ENCODE data around the gene PLPP4.

PLPP4 gene

DNA sequence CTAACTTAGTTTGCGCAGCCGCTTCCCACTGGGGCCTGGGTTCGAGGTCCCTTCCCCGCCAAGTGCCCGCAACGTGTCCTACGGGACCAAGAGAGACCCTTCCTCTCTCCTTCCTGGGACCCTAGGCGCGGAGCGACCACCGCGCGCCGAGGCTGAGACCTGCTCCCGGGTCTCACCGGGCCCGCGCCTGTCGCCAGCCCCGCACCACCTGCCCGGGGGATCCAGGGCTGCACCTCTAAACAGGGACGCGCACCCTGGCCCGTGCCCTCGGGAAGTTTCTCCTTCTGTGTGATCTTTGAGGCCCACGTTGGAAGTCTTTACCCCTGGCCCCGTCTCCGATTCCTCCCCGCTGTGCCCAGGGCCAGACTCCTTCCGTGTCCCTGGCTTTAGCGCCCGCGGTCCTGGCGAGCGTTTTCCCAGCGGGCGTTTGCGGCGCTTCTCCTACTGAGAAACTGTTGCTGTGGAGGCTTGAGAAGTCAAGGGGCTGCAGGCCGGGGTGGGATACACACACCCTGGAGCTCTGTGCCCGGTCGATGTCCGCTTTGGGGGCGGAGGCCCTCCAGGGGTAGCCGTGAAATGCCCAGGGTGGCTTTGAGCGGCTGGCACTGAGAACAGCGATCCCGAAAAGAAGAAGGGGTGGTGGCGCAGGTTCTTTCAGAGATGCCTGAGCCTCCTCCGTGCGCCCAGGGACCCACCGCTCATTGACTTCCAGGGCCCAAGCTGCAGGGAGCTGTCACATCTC lies 575 bp downstream of the PLPP4 start:
- DNase-seq = no peak

DNA sequence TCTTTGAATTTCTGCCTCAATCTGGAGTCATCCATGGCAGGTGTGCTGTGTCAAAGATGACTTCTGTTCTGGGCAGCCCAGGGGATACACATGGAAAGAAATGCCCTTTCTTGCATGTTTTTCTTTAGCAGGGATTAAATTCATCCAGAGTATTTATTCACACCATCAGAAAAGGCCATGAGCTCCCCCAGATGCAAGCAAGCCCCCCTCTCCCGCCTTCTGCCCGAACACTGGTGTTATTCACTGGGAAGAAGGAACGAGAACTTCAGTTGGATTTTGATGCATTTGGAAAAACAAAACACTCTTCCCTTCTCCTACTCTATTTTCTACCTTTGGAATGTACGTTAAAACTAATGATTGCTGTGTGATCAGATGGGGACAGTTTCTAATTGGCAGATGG lies 1.4 kb downstream of the PLPP4 start:
- DNase-seq = no peak

DNA sequence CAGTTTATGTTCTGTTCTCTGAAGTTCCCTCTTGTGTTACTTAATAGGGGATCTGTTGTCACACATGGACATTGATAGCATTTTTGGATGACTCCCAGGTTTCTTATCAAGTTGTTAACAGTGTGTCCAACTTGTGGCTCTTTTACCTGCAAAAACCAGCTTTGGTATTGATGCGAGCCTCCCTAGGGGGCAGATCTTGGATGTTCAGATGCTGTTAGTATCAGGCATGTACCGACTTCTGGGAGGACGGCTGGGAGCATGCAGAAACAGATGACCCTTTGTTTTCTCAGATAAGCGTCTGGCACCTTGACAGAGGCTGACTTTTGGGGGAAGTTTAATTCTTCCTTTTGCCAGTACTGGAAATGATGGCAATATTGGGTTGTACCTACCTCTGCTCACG lies 2.2 kb downstream of the PLPP4 start:
- DNase-seq = no peak

DNA sequence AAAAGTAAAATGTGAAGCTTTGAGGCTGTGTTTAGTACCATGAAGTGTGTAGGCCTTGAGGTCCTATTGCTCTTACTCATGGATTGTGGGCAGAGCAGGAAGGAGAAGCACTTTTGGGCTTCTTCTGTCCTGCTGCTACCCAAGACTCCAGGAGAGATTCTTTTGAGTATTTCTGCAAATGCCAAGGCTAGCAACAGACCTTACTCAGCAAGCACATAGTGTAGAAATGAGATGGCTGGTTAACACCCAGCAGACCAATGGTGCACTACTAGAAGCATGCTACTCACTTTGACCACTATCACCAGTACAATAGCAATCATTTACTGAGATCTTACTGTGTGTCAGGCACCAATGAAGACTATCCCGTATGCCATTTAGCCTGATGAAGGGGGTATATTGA lies 3.2 kb downstream of the PLPP4 start:
- no peak for DNase-seq

DNA sequence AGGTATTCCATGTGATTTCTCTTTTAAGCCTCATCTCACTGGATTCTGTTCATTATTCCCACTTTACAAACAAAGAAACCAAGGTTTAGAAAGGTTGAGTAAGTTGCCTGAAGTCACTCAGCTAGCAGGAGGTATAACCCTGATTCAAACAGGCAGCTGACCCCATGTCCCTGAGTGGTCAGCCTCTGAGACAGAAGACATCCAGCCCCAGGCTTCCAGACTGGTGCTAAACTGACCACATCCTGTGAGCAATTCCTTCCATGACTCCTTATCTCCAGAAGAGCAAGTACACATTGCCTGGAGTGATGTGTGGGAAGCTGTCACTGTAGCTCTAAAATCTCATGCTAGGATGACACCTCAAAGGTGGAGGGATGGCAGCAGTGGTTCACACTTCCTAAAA lies 3.7 kb downstream of the PLPP4 start:
- DNase-seq = no peak

DNA sequence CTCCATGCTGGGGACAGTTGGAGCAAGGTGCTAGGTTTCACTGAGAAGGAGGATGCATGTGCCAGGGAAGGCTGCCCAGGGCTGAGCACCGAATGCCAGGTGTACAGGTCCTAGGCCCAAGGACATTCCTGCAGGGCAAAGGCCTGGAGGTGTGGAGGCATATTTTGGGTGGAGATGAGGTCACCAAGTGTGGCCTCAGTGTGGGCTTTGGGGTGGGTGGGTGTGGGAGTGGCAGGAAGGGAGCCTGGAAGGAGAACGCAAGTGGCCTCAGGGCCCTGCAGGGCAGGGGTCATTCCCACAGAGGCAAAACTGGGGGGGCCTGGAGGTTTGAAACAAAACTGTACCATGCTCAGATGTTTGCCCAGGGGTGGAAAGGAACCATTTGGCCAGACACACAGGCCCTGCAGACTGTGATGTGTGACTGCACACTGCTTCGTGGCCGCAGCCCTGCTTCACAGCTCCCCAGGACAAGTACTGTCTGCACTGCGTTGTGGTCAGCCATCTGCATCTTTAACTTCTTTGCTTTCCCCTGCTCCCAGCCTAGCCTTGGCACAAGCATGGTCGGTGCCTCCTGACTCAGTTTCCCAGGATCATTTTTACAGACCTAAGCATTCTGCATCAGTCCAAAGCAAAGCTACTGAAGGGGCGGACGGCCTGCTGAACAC lies 5.1 kb downstream of the PLPP4 start:
- DNase-seq = no peak

DNA sequence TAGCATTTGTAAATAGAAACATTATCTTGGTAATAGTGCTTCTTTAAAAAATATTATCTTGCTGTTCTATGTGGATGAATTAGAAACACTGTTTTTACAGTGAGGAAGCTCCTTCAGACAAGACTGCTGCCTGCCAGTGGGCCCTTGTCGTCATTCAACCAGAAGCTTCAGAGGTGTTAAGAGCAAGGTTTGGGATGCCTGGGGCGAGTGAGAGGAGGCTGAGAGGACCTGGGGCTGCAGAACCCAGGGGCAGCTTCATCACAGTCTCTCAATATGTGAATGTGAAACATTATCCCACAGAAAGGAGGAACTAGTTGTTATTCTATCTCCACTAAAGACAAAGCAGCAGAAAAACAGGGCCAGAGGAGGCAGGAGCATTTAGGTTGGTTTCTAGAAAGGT lies 8.1 kb downstream of the PLPP4 start:
- no peak for DNase-seq

DNA sequence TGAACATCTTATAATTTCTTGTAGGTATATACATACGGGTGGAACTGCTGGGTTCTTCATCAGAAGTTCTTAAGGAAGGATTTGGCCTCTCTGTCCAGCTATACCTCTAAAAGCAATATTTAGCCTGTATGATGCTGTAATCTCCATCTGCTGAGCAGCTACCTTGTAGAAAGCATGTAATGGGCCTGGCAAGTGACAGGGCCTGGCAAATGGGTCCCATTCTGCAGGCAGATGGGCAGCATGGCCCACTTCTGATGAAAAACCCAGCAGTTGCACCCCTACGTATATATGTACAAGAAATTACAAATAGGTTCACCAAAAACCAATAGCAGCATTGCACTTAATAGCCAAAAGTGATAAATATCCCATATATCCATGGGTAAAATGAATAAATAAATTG lies 9.0 kb downstream of the PLPP4 start:
- DNase-seq = no peak

DNA sequence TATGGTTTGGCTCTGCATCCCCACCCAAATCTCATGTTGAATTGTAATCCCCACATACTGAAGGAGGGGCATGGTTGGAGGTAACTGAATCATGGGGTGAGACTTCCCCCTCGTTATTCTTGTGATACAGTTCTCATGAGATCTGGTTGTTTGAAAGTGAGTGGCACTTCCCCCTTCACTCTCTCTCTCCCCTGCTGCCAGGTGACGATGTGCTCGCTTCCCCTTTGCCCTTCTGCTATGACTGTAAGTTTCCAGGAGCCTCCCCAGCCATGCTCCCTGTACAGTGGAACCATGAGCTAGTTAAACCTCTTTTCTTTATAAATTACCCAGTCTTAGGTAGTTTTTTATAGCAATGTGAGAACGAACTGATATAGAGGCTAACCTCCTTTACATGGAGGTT lies 16.6 kb downstream of the PLPP4 start:
- DNase-seq = no peak

DNA sequence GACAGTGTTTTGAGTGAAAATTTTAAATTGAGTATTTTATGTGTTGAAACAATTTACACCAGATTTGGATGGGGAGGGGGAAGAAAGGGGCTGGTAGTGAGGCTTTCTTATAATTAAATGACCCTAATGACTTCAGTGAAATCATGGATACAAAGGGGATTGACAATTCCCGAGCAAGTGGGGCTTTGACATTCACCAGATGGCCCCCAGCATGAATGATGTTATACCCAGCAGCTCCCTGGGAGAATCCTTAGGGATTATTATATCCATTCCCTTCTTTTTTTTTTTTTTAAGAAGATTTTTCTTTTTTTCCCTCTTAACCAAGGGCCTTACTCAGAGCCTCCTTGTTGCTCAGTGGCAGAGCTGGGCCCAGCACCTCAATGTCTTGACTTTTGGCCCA lies 17.9 kb downstream of the PLPP4 start:
- DNase-seq = no peak

DNA sequence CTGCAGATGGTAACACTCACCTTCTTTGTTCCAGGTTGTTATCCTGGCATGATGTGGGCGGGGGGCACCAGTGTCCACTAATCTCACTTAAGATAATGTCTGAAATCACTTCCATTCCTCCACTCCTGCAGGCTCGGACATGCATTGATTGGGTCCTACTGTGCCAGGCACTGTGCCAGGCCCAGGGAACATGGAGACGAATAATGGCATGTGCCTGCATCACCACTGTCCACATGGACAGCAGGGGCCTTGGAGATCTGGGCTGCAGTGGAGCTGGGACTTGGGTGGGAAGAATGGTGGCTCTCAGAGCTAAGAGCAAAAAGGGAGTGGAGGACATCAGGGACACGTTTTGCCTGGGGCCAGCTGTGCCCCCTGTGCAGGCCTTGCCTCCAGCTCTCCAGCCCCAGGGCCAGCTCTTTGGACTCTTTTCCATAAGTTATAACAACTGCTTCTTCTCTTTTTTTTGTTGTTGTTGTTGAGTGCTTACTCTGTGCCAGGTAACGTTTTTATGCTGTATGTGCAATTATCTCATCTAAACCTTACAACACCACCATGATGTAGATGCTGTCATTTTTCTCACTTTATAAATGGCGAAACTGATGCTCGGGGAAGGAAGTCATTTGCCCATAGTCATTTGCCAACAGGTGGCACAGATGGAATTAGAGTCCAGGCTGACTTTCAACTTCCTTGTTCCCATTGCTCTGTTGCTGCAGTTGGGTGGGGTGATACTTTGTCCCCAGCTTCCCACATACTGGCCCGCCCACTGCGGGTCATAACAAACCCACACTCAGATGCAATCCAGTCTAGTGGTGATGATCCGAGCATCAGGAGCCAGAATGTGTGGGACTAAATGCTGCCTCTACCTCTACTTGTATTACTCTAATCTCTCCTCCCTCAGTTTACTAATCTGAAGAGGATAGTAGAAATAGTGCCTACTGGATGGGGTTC lies 19.1 kb downstream of the PLPP4 start:
- no peak for DNase-seq

DNA sequence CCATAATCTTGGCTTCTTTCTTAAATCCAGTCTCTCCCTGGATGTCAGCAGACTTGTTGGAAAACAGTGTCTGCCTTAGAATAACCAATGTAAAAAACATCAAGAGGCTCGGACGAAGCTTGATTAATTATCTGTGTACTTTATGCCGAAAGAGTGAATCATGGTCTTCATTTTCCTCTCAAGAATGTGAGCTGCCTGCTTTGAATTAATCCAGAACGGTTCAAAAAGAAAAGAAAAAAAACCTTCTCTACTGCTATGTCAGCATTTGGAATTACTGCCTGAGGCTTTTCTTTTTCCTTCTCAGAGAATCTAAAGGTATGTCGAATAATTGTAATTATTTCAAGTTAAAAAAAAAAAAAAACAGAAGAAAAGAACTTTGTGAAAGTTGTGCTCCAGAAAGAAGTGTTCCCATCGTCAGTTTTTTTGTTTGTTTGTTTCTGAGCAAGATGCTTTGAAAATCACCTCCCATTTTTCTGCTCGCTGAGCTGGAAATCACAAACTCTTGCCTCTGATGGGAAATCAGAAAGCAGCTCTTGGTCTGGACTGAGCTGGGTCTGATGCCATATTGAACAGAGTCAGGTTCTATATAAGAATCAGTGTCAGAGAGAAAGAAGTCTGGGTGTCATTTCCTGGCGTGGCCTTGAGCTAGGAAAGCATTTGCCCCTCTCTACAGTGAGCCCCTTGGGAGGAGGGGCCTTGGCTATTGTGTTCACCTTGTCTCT lies 20.2 kb downstream of the PLPP4 start:
- DNase-seq = no peak

DNA sequence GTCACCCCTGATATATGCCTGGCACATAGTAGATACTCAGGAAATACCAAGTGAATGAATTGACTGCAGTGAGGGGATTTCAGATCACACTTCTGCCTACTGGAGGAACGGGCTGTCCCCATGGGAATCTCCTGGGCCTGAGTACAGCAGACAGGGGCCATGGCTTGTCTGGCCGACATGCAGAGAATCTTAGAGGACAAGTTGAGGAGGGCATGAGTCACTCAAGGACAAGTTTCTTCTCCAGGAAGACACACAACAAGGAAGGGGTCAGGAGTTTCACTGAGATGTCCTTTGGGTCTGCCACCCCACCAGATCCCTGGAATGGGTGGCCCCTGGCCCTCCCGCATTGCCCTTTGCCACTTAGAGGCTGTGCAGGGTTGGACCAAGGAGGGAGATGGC lies 20.7 kb downstream of the PLPP4 start:
- no peak for DNase-seq

DNA sequence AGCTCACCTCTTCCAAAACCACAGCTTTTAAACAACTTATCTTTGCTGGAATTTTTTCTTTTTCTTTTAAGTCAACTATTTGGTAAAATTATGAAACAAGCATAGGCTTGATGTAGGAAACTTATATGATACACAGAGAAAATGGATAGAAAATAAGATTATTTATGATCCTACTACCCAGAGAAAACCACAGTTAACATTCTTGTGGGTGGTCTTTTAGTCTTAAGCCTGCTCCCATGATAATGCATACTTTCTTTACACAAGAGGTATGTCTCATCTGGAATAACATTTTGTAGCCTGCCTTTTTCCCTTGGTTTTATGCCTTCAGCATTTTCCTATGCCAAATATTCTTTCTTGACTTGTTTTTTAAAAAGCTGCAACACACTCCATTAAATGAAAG lies 21.4 kb downstream of the PLPP4 start:
- DNase-seq = no peak

DNA sequence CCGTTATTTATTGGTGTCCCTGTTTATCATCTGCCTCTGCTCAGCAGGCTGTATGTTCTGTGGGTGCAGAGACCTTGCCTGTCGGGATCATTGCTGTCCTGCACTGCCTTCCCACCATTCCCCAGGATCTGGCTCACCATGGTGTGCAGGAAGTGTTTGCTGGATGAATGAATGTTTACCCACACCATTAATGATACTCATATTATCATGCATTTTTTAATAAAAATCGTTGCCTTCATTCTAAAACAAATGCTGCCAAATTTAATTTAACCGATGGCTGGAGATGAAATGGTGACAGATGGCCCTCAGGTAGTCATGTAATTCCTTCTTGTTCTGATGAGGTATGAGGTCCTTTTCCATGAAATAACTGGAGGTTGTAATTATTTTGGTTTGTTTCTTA lies 22.5 kb downstream of the PLPP4 start:
- no peak for DNase-seq

DNA sequence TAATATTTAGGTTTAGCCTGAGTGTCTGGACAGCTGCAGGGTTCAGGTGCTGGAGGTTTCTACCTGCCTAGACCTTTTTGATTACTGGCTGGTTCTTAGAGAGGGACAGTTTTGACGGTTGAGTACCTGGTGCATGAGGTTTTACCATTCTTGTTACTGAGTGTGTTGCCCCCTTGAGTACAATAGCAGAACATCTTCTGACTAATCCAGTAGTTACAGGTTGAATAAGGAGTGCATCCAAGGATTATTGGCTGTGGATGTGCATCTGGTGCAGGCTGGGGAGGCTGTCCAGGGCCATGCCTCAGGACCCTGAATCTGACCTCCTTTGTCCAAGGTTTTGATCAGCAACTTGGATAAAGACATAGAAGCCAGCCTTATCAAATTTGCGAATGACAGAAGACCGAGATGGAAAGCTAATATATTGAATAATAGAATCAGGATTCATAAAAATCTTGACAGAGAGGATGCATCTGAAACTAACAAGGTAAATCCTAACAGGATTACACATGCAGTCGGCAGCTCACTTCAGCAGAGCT lies 23.1 kb downstream of the PLPP4 start:
- no peak for DNase-seq

DNA sequence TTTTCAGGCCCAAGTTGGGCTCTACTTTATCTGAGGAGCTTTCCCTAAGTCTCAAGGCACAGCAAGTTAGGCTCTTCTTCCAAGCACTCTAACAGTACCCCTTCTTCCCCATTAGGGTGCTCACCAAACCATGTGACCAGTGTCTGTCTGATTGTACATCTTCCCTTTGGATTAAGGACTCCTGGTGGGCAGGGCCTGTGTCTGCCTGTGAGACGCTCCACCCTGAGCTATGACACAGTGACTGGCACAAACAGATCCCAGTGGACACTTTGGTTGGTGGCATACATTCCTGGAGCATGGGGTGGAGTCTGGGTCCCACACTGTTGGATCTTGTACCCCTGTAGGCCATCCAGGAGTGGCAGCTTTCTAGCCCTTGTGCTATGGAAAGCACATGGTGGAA lies 23.8 kb downstream of the PLPP4 start:
- DNase-seq = no peak

DNA sequence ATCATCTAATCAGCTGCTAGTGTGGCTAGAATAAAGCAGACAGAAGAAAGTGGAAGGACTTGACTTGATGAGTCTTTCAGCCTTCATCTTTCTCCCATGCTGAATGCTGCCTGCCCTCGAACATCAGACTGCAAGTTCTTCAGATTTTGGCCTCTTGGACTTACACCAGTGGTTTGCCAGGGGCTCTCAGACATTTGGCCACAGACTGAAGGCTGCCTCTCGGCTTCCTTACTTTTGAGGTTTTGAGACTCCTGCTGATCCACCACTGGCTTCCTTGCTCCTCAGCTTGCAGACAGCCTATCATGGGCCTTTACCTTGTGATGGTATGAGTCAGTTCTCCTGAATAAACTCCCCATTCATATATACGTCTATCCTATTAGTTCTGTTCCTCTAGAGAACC lies 26.0 kb downstream of the PLPP4 start:
- no peak for DNase-seq

DNA sequence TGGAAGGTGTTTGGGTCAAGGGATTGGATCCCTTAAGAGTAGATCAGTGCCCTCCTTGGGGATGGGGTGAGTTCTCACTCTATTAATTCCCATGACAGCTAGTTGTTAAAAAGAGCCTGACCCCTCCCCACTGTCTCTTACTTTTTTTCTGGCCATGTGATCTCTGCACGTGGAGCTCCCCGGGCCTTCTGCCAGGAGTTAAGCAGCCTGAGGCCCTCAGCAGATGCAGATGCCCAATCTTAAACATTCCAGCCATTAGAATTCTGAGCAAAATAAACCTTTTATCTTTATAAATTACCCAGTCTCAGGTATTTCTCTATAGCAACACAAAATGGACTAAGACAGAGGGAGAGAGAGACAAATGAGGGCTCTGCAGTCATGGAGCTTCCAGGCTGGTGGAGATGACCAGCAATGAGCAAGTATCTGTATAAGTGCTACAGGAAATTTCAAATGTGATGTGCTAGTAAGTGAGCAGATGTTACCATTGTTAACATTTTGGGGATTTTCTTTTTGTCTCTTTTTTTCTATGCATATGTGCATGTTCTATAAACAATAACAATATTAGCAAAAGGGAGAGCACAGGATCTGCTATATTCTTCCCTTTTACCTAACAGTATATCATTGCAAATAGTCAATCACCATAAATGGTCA lies 26.7 kb downstream of the PLPP4 start:
- no peak for DNase-seq

DNA sequence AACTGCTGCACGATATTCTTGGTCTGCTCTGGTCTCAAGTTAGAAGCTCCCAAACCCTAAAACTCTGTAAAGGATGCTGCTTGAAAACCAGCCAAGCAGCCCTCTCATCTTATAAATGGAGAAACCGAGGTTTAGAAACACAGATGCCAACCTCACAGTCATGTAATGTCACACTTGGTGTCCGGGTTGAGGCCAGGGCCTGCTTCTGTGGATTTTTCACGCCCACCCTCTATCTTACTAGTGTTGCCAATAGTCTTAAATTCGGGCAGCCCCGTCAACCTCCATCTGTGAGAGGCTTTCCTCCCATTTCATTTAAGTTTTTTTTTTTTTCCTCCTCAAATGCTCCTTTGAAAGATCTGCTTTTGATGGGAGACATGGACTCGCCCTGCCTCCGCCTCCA lies 28.9 kb downstream of the PLPP4 start:
- DNase-seq = no peak

DNA sequence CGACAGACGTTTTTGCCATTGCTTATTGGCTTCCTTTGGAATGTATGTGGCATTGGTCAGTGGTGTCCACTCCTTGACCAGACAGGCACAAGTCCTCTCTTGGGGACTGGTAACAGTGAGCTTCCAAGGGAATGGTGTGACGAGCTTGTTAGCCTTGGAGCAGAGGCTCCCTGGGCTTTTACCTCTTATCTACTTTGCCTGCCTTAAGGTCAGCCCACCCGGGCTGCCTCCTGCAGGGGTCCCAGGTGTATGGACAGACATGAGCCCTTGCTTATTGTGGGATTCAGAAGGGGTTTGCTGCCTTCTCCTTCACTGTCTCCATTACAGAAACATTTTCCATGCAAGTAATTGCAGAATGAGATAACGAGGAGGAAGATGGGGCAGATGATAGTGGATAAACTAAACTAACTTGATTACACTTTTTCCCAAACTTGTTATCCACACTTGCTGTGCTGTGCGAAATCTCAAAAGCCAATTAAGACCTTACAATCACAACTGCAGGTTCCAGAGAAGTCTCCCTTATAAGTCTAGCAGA lies 29.7 kb downstream of the PLPP4 start:
- no peak for DNase-seq

DNA sequence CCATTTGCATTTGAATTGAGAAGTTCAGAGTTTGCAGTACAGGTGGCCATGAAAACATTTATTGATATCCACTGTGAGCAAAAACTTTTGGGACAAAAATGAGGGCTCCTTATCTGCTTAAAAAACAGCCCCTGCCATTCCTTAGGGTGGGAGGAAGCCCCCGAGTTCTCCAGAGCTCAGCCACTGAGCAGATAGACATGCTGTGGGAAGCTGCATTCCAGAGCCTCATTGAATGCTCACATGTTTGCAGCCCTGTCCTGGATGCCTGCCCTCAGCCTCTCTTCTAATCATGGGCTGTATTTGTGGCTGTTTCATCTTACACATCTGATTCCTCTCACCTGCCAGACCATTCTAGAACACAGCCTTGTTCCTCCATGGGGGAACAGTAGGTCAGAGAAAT lies 33.3 kb downstream of the PLPP4 start:
- DNase-seq = no peak

All from NCI-H510A (cell line).